Measurements from ENCODE around the gene GJA1.
"Not testable (repeated sequence)": the region's sequence is repeated elsewhere in the genome, so short reads cannot be mapped to it uniquely, and the experiment has no call there.

Gene GJA1

GRCh38 chr6:121436960-121437850 is 1.8 kb downstream of the GJA1 start:
- DNase-seq (ENCODE audit: low read depth in 2 of 2): no peak

DNA sequence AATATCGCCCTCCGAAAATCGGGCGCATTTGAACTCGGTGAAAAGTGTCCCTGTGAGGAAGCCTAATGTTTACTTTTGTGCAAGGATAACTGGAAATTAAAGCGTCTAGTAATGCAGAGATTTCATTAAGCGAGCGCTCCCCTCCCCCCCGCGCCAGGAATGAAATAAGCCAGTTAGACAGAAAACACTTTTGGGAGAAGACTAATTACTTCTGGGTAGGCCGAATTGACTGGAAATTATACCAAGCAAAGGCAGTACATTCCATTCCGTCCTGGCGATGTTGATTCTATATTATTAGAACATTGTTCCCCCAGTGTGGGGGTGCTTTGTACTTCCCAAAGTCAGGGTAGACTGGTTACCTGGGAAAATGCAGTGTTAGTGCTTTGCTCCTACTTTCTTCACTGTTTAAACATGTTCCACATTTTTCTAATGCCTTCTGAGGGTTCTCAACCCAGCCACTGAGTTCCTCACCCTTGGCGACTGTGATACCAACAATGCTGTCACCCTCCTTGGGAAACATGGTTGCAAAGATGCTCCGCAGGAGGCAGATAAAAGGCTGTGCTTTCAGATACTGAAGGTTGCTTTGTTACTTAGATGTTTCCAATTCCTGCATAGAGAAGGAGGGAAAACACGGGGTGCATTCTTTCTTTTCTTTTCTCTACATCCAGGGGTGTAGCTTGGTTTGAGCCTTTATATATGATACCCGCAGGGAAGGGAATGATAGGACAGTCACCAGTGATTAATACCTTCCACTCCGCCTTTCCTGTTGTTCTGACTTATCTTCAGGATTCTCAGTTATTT is 2.6 kb downstream of the GJA1 start:
- no peak for DNase-seq (ENCODE audit: low read depth in 2 of 2)

DNA sequence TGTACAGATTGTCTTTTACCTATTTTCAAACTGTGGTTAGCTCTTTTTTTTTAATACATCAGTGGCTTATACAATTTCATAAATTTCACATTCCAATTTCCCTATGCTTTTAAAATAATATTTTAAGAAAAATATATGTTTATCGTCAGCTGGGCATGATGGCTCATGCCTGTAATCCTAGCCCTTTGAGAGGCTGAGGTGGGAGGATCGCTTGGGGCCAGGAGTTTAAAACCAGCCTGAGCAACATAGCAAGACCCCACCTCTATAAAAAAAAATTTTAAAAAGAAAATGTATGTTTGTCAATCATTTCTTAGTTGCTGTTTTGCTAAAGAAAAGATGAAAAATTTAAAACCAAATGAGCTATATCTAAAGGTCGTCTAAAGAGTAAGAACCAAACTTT is 3.4 kb downstream of the GJA1 start:
- DNase-seq (ENCODE audit: low read depth in 2 of 2): no peak

- DNase-seq (ENCODE audit: low read depth in 2 of 2): no peak
Observed at GRCh38 chr6:121439475-121439874, 4.0 kb downstream of the GJA1 start.

DNA sequence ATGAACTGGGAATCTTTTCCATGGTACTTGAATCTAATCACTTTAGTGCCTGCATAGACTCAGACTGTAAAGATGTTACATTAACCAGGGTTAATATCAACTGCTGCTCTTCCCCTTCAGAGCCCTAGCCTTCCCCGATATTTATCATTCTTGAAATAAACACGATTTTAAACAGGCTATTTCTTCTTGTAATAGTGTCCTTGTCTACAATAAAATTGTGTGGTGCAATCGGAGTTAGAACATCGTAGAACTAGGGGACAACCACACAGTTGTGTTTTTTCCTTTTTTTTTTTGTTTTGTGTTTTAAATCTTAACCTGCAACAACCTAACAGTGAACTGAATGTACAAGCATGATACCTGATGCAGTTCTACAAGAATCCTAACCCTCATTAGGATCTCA is 4.5 kb downstream of the GJA1 start:
- no peak for DNase-seq (ENCODE audit: low read depth in 2 of 2)

DNA sequence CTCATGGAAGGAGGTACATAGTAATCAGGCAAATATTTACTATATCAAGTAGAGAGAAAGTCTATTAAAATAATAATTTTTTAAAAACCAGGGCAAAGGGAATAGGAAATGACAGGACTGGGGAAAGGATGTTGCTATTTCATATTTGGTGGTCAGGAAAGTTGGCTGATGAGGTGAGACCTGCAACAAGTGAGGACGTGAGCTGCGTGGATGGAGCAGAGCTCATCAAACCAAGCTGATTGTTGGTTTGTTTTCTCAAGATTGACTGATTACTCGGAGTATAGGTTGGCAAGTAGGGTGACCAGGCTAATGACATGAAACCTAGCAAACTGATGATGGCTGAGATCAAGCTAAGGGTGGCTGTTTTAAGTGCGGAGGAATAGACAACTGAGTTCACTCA is 6.0 kb downstream of the GJA1 start:
- no peak for DNase-seq (ENCODE audit: low read depth in 2 of 2)

DNA sequence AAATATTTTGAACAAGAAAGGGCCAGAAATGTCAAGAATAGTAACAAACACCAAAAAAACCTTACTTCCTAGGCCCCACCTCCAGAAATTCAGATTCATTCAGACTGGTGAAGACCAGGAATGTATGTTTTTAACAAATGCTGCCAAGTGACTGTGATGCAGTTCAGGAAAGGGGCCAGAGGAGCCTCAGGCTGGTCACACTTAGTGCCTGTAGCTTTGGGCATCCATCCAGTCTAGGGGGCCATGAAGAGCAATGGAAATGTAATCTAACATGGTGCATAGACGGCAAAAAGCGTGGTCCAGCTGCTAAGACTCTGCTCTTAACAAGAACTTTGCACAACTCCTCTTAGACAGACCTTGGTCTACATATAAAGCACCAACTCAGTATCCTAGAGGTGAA is 7.1 kb downstream of the GJA1 start:
- no peak for DNase-seq (ENCODE audit: low read depth in 2 of 2)

DNA sequence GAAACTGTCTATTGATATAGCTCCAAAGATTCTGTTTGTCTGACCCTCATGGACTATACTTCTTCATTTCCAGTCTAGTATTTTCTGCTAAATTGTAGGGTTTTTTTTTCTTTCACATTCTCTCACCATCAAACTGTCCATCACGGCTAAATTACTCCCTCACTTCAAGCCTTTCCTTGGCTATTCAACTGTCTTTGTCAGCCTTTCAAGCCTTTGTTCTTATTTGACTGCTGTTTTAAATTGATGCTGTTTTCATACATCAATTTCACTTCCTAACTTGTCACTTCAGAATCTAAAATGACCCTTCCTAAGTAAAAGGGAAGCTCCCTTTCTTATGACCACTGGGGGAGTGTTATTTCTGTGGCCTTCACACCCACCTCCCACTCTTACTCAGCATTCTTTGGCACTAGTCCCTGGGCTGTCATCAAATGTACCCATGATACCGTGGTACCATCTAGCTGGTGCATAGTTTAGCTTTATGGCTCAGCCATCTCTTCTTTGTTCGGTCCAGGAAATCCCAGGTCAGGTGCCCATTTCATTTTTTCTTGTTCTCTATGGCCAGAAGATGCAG is 8.6 kb downstream of the GJA1 start:
- no peak for DNase-seq (ENCODE audit: low read depth in 2 of 2)

DNA sequence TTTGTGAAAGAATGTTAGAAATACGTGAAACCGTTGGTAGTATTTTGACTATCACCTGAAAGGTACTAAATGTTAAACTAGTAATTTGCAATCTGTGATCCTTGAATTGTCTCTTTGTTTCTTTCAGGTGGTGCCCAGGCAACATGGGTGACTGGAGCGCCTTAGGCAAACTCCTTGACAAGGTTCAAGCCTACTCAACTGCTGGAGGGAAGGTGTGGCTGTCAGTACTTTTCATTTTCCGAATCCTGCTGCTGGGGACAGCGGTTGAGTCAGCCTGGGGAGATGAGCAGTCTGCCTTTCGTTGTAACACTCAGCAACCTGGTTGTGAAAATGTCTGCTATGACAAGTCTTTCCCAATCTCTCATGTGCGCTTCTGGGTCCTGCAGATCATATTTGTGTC is 11.3 kb downstream of the GJA1 start:
- not testable (repeated sequence) for DNase-seq (ENCODE audit: low read depth in 2 of 2)

- not testable (repeated sequence) for DNase-seq (ENCODE audit: low read depth in 2 of 2)
Observed at GRCh38 chr6:121447746-121448145, 12.3 kb downstream of the GJA1 start.

DNA sequence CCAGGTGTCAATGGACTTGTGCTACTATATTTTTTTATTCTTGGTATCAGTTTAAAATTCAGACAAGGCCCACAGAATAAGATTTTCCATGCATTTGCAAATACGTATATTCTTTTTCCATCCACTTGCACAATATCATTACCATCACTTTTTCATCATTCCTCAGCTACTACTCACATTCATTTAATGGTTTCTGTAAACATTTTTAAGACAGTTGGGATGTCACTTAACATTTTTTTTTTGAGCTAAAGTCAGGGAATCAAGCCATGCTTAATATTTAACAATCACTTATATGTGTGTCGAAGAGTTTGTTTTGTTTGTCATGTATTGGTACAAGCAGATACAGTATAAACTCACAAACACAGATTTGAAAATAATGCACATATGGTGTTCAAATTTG is 13.1 kb downstream of the GJA1 start:
- DNase-seq (ENCODE audit: low read depth in 2 of 2): not testable (repeated sequence)

GRCh38 chr6:121449331-121449730 is 13.9 kb downstream of the GJA1 start:
- DNase-seq (ENCODE audit: low read depth in 2 of 2): no peak

DNA sequence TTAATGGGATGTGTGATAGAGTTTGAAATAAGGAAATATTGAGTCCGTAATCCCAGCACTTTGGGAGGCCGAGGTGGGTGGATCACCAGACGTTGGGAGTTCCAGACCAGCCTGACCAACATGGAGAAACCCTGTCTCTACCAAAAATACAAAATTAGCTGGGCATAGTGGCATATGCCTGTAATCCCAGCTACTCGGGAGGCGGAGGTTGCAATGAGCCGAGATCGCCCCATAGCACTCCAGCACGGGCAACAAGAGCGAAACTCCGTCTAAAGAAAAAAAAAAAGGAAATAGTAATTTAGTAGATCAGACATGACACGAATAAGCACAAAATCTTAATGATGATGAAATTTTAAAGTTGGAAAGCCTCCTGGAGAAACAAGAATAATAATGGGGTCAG is 14.8 kb downstream of the GJA1 start:
- no peak for DNase-seq (ENCODE audit: low read depth in 2 of 2)

DNA sequence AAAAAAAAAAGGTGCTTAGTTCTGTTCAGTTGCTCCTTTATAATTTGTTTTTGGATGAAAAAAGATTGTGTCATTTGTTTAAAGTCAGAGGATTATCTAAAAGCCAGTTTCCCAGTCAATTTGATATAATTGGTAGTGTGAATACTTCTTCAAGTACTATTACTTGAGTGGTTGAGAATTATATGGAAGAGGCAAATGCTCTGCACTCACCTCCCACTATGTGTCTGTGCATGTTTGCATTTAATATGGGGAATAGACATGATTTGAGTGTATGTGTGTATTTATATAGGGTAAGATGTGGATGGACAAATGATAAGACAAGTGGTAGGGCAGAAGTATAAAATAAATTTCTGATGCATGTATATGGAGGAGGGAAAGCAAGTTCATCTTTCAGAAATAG is 15.8 kb downstream of the GJA1 start:
- no peak for DNase-seq (ENCODE audit: low read depth in 2 of 2)

DNA sequence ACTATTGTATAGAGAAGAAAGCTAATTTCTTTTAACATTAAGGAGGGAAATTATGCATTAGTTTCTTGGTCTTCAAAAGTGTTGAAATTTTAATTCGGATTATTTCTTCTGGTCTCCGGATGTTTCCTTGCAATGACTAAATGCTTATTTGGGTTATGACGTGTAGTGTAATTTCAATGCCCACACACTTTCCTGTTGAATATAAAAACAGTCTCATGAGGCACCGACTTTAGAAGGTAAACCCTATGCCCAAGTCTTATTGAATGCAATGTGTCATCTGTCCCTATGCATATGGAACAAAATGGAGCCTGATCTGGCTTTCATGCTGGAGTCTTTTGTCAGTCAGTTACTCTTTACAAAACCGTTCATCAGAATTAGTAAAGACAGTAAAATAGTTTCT is 17.7 kb downstream of the GJA1 start:
- DNase-seq (ENCODE audit: low read depth in 2 of 2): no peak

GRCh38 chr6:121460170-121460569 is 24.7 kb downstream of the GJA1 start:
- no peak for DNase-seq (ENCODE audit: low read depth in 2 of 2)

GRCh38 chr6:121463087-121463486 is 27.6 kb downstream of the GJA1 start:
- no peak for DNase-seq (ENCODE audit: low read depth in 2 of 2)

GRCh38 chr6:121465101-121465500 is 29.7 kb downstream of the GJA1 start:
- no peak for DNase-seq (ENCODE audit: low read depth in 2 of 2)

DNA sequence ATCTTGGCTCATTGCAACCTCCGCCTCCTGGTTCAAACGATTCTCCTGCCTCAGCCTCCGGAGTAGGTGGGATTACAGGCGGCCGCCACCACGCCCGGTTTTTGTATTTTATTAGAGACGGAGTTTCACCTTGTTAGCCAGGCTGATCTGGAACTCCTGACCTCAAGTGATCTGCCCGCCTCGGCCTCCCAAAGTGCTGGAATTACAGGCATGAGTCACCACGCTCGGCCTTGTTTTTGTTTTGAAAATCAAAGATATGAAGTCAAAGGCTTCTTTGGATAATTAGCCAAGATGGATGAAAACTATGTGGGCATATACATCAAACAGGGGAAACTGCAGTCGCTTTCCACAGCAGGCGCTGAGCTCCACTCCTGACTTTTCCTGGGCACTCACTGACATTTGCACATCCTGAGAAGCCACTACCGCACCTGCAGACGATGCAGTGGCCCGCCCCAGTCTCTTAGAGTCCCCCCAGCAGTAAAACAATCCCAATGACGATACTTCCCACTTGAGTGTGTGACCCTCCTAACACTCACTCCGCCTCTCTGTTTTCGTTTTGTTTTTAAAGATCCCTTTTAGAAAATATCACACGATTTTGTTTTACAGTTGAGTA is 44.1 kb downstream of the GJA1 start:
- DNase-seq (ENCODE audit: low read depth in 2 of 2): no peak

GRCh38 chr6:121480099-121480713 is 44.8 kb downstream of the GJA1 start:
- DNase-seq (ENCODE audit: low read depth in 2 of 2): no peak

GRCh38 chr6:121482004-121482693 is 46.7 kb downstream of the GJA1 start:
- no peak for DNase-seq (ENCODE audit: low read depth in 2 of 2)
